HG03575 (cell line): Measurements from ENCODE around the gene BMP3.

Source experiments
- ATAC-seq: cut with Tn5 transposase; IDR thresholded peaks from one replicate; pipeline ENCODE4 v1.9.1; 2021; ENCODE audit not compliant: unreplicated experiment, insufficient number of reproducible peaks, low FRiP score; ENCODE audit errors: extremely low read depth

Gene BMP3

GRCh38 chr4:81093720-81094401, 63.4 kb downstream of the BMP3 start:
- ATAC-seq: no peak

DNA sequence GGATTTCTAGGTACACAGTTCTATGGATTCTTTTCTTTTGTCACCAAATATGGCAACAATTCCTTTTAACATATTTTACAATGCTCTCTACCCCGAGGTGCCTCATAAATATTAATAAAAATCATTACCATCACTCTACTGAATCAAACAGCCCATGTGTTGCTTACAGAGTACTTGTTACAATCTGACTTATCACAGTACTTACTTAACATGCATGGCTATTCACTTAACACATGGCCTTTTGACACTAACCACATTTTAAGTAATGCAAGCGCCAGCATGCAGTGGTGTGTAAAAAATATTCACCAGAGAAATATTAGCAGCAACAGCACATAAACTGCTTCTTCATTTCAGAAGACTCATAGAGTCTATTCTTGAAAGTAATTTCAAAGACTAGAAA, 64.9 kb downstream of the BMP3 start:
- no peak for ATAC-seq

GRCh38 chr4:81096566-81096965, 66.1 kb downstream of the BMP3 start:
- no peak for ATAC-seq

DNA sequence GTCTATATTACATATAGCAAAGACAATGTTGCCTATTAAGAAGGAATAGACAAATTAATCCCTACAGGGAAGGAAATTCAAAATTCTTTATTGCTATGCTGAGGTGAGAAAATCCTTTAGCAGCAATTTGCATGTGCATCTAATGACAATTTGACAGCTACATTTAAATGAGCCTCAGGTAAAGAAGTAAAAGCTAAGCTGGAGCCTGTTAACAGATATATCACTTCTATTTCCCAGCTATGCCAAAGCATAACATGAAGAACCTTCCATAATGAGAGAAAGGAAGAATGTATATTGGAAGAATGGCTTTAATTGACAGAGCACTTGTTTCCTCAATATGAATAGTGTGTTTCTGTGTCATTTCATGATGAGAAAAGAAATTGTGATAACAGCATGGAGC, 71.6 kb downstream of the BMP3 start:
- no peak for ATAC-seq

- no peak for ATAC-seq
These were observed 75.6 kb downstream of the BMP3 start for GRCh38 chr4:81106150-81106549.
